Panc1 (cell line): Measurements from ENCODE around the gene CCDC192.

Source experiments
- POLR2AphosphoS5 ChIP-seq: IDR thresholded peaks from 2 replicates; pipeline ENCODE4 v1.6.1; 2012; ENCODE audit warnings: mild to moderate bottlenecking, low read depth, low read length, moderate library complexity
- TCF7L2 ChIP-seq: IDR thresholded peaks from 2 replicates; pipeline ENCODE4 v1.6.1; 2011; ENCODE audit warnings: mild to moderate bottlenecking, low read depth, low read length, inconsistent platforms
- TF ChIP-seq, protein P1 (sequence below): fragments of 450-650 bp; IDR thresholded peaks from 2 replicates; pipeline ENCODE4 v1.5.1; 2017; ENCODE audit warnings: mild to moderate bottlenecking
- TF ChIP-seq, protein P2 (sequence below), 2 experiments: IDR thresholded peaks; 2 replicates each; pipeline ENCODE4 v1.6.1; 2011 to 2012; ENCODE audit warnings: low read depth in 2 of 2, control low read depth in 1 of 2, low read length in 1 of 2, mild to moderate bottlenecking in 1 of 2, moderate library complexity in 1 of 2; ENCODE audit not compliant: insufficient read depth in 1 of 2

DNA sequence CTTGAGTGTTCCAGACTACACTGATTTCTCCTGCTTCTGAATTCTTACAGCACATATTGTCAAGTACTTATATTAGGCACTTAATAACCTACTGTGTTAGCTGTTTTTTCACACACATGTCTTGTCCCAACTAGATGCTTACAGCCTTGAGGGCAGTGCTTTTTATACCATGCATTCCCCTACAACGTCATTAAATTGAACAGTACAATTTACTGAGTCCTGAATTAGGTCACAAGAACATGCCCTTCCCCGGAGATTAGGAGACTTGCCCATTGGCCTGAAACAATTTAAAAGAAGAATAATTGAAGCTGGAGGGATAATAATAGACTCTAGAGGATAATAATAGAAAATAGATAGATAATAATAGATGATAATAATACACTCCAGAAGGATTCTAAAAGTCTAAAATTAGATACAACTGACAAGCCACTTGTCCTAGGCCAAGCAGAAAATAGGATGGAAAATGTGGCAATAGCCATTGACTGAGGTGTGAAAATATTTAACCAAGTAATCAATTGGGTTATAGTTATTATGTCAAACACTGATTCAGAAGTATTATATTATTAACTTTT, 267.7 kb downstream of the CCDC192 start:
- TF ChIP-seq, protein P1, sequence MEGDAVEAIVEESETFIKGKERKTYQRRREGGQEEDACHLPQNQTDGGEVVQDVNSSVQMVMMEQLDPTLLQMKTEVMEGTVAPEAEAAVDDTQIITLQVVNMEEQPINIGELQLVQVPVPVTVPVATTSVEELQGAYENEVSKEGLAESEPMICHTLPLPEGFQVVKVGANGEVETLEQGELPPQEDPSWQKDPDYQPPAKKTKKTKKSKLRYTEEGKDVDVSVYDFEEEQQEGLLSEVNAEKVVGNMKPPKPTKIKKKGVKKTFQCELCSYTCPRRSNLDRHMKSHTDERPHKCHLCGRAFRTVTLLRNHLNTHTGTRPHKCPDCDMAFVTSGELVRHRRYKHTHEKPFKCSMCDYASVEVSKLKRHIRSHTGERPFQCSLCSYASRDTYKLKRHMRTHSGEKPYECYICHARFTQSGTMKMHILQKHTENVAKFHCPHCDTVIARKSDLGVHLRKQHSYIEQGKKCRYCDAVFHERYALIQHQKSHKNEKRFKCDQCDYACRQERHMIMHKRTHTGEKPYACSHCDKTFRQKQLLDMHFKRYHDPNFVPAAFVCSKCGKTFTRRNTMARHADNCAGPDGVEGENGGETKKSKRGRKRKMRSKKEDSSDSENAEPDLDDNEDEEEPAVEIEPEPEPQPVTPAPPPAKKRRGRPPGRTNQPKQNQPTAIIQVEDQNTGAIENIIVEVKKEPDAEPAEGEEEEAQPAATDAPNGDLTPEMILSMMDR, result no peak
- no peak for TF ChIP-seq POLR2AphosphoS5
- TF ChIP-seq TCF7L2, result no peak
- TF ChIP-seq, protein P2, sequence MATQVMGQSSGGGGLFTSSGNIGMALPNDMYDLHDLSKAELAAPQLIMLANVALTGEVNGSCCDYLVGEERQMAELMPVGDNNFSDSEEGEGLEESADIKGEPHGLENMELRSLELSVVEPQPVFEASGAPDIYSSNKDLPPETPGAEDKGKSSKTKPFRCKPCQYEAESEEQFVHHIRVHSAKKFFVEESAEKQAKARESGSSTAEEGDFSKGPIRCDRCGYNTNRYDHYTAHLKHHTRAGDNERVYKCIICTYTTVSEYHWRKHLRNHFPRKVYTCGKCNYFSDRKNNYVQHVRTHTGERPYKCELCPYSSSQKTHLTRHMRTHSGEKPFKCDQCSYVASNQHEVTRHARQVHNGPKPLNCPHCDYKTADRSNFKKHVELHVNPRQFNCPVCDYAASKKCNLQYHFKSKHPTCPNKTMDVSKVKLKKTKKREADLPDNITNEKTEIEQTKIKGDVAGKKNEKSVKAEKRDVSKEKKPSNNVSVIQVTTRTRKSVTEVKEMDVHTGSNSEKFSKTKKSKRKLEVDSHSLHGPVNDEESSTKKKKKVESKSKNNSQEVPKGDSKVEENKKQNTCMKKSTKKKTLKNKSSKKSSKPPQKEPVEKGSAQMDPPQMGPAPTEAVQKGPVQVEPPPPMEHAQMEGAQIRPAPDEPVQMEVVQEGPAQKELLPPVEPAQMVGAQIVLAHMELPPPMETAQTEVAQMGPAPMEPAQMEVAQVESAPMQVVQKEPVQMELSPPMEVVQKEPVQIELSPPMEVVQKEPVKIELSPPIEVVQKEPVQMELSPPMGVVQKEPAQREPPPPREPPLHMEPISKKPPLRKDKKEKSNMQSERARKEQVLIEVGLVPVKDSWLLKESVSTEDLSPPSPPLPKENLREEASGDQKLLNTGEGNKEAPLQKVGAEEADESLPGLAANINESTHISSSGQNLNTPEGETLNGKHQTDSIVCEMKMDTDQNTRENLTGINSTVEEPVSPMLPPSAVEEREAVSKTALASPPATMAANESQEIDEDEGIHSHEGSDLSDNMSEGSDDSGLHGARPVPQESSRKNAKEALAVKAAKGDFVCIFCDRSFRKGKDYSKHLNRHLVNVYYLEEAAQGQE (IDR thresholded peaks at IDR 0.05; ENCODE audit: insufficient read depth in 1 of 2, low read depth in 2 of 2, low read length in 1 of 2), result no peak
